ENCODE results near the gene CFAP47. TPM values are rescaled to one million over a fixed set of nuclear protein-coding genes. Genes with fewer than 3 reads are reported as not detected.

CFAP47 gene
- total RNA-seq, 1 donor from 2014 or later, result 4.1 TPM

DNA sequence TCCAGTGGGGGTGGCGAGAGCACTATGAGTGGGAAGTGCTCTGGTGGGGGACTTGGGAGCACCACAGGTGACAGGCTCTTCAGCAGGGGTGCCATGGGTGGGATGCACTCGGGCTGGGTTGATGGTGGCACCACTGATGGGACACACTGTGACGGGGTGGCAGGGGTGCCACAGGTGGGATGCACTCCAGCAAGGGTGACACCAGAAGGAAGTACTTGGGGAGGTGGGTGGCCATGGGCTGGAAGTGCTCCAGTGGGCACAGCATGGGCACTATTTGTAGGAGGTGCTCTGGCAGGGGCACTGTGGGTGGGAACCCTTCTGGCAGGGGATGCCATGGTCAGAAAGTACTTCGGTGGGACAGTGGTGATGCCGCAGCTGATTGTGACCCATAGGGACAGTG is 346.6 kb downstream of the CFAP47 start:
- no peak overlapping the region for H3K4me3 ChIP-seq
- H3K27me3 ChIP-seq (ENCODE audit: low read depth), result no peaks in the 10 kb centered on the region
- no peaks in the 10 kb centered on the region for H3K4me1 ChIP-seq
- no peaks in the 10 kb centered on the region for H3K9me3 ChIP-seq
- ATAC-seq (no peak), DNase-seq (no peak)
- intact Hi-C loops (cut with DNase I), result no loop called here
- no peak overlapping the region for H3K27ac ChIP-seq
- no peaks in the 10 kb centered on the region for H3K36me3 ChIP-seq
- TF ChIP-seq CTCF (IDR thresholded peaks at IDR 0.05), result no peak

- no peak for TF ChIP-seq CTCF (IDR thresholded peaks at IDR 0.05)
- no peak for DNase-seq
- H3K4me3 ChIP-seq, result no peak overlapping the region
- H3K27ac ChIP-seq, result no peak overlapping the region
- H3K9me3 ChIP-seq, result no peaks in the 10 kb centered on the region
- intact Hi-C loops (cut with DNase I), result no loop called here
- ATAC-seq, result no peak
- H3K27me3 ChIP-seq (ENCODE audit: low read depth), result no peaks in the 10 kb centered on the region
- H3K4me1 ChIP-seq, result no peaks in the 10 kb centered on the region
- H3K36me3 ChIP-seq, result no peaks in the 10 kb centered on the region
Observed at GRCh38 chrX:36310136-36310535, 390.6 kb downstream of the CFAP47 start.

GRCh38 chrX:36314303-36314702 is 394.8 kb downstream of the CFAP47 start:
- no peaks in the 10 kb centered on the region for H3K9me3 ChIP-seq
- H3K4me1 ChIP-seq, result no peaks in the 10 kb centered on the region
- intact Hi-C loops (cut with DNase I), result no loop called here
- no peak overlapping the region for H3K27ac ChIP-seq
- ATAC-seq (no peak), DNase-seq (no peak)
- TF ChIP-seq CTCF (IDR thresholded peaks at IDR 0.05), result no peak
- no peaks in the 10 kb centered on the region for H3K36me3 ChIP-seq
- H3K27me3 ChIP-seq (ENCODE audit: low read depth), result no peaks in the 10 kb centered on the region
- H3K4me3 ChIP-seq, result no peak overlapping the region

DNA sequence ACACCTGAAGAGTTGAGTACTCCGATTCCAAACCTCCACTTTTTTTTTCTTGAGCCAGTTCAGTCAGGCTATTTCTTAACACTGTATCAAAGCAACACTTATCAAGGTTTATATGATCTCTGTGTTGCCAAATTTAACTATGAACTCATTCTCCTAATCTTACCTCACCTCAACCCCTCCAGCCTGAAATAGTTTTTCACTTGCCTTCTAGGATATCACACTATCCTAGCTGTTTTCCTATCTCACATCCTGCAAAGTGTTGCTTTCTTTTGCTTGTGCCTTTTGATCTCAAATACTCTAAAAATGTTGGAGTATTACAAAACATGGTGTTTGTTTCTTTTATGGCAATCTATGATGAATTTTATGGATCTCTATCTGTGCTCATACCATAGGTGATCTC is 415.0 kb downstream of the CFAP47 start:
- no peak for TF ChIP-seq CTCF (IDR thresholded peaks at IDR 0.05)
- no peak for DNase-seq
- no peak overlapping the region for H3K27ac ChIP-seq
- no peaks in the 10 kb centered on the region for H3K36me3 ChIP-seq
- H3K4me1 ChIP-seq, result no peaks in the 10 kb centered on the region
- no peak for ATAC-seq
- no peaks in the 10 kb centered on the region for H3K27me3 ChIP-seq (ENCODE audit: low read depth)
- H3K4me3 ChIP-seq, result no peak overlapping the region
- no peaks in the 10 kb centered on the region for H3K9me3 ChIP-seq
- intact Hi-C loops (cut with DNase I), result no loop called here

DNA sequence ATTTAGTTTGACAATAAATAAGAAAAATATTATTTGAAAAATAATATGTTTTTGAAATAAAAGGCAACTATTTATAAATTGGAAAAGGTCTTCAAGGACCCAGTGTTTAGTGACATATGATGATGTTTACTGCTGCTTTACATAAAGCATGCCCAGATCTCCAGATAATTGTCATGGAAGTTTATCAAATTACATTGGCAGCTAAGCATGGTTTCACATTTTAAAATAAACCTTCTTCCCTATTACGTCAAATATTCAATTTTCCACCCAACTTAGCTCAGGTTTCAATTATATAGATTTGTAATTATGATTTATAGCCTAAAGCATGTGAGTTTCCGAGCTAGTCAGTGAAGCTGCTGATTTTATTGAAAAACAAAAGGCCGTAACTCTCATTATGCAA is 417.2 kb downstream of the CFAP47 start:
- H3K9me3 ChIP-seq, result no peaks in the 10 kb centered on the region
- H3K4me1 ChIP-seq, result no peaks in the 10 kb centered on the region
- DNase-seq (no peak), ATAC-seq (no peak)
- TF ChIP-seq CTCF (IDR thresholded peaks at IDR 0.05), result no peak
- H3K36me3 ChIP-seq, result no peaks in the 10 kb centered on the region
- intact Hi-C loops (cut with DNase I), result no loop called here
- H3K27me3 ChIP-seq (ENCODE audit: low read depth), result no peaks in the 10 kb centered on the region
- H3K27ac ChIP-seq, result no peak overlapping the region
- H3K4me3 ChIP-seq, result no peak overlapping the region

- intact Hi-C loops (cut with DNase I), result no loop called here
- Histone ChIP-seq H3K27me3 (ENCODE audit: low read depth) (no peaks in the 10 kb centered on the region), H3K4me3 (no peak overlapping the region), H3K4me1 (no peaks in the 10 kb centered on the region), H3K36me3 (no peaks in the 10 kb centered on the region), H3K27ac (no peak overlapping the region), H3K9me3 (no peaks in the 10 kb centered on the region)
- DNase-seq, result no peak
- no peak for ATAC-seq
- TF ChIP-seq CTCF (IDR thresholded peaks at IDR 0.05), result no peak
Observed at GRCh38 chrX:36344301-36344700, 424.8 kb downstream of the CFAP47 start.
